ENCODE results near the gene HUS1. TPM values are rescaled to one million over a fixed set of nuclear protein-coding genes. Genes with fewer than 3 reads are reported as not detected.
A peak's percentile ranks its signal among the peaks of the same experiment; 100 is the strongest.

Gene HUS1
- total and polyA plus RNA-seq, 8 donors = 22.8 to 38.7 (median 29.1) TPM

DNA sequence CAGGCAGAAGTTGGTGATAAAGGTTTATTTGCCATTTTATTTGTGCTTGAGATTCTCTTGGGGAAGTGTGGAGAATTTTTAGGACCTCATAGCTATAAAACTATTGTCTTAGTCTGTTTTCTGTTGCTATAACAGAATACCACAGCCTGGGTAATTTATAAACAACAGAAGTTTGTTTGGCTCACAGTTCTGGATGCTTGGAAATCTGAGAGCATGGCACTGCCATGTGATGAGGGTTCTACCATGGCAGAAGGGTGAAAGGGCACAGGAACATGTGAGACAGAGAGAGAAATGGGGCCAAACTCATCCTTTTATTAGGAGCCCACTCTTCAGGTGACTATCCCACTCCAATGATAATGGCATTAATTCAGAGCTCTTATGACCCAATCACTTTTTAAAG, 37.2 kb upstream of the HUS1 start:
- no peak for ATAC-seq

DNA sequence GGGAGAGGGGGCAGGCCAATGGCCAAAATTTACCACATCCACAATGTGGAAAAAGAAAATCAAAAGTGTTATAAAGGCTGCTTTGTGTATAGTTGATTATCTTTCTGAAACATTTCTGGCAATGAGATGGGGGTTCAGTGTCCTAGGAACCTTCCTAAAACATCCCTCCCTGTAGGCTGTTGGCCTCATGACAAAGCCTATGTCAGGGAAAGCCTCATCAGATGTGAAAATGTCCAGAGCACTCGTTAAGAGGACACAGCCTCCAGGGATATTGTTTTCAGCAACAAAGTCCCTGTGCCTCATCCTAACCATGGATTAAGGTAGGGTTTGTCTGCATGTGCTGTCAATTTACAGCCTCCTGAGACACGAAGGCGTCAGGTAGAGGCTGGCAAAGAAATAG, 32.5 kb upstream of the HUS1 start:
- H3K36me3 ChIP-seq = no peaks in the 10 kb centered on the region
- no peak for ATAC-seq
- no peak overlapping the region for H3K4me3 ChIP-seq
- peak in 2 of 4 donors; percentile 32 to 55 for DNase-seq
- H3K27ac ChIP-seq = no peak overlapping the region
- intact Hi-C loops (cut with DNase I) = no loop called here
- no peaks in the 10 kb centered on the region for H3K9me3 ChIP-seq
- peaks cover 0 to 9% of the 10 kb centered on the region in 2 donors for H3K27me3 ChIP-seq
- H3K4me1 ChIP-seq = no peaks in the 10 kb centered on the region
- TF ChIP-seq, protein P1, sequence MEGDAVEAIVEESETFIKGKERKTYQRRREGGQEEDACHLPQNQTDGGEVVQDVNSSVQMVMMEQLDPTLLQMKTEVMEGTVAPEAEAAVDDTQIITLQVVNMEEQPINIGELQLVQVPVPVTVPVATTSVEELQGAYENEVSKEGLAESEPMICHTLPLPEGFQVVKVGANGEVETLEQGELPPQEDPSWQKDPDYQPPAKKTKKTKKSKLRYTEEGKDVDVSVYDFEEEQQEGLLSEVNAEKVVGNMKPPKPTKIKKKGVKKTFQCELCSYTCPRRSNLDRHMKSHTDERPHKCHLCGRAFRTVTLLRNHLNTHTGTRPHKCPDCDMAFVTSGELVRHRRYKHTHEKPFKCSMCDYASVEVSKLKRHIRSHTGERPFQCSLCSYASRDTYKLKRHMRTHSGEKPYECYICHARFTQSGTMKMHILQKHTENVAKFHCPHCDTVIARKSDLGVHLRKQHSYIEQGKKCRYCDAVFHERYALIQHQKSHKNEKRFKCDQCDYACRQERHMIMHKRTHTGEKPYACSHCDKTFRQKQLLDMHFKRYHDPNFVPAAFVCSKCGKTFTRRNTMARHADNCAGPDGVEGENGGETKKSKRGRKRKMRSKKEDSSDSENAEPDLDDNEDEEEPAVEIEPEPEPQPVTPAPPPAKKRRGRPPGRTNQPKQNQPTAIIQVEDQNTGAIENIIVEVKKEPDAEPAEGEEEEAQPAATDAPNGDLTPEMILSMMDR (IDR thresholded peaks at IDR 0.05) = no peak

More for the DNA sequence above, 37.2 kb upstream of the HUS1 start:
- DNase-seq = no peak
- Histone ChIP-seq H3K4me1 (no peaks in the 10 kb centered on the region), H3K27me3 (no peaks in the 10 kb centered on the region), H3K27ac (no peak overlapping the region), H3K36me3 (no peaks in the 10 kb centered on the region), H3K4me3 (no peak overlapping the region), H3K9me3 (no peaks in the 10 kb centered on the region)
- intact Hi-C loops (cut with DNase I) = no loop called here
- TF ChIP-seq, protein P1 (IDR thresholded peaks at IDR 0.05) = no peak

DNA sequence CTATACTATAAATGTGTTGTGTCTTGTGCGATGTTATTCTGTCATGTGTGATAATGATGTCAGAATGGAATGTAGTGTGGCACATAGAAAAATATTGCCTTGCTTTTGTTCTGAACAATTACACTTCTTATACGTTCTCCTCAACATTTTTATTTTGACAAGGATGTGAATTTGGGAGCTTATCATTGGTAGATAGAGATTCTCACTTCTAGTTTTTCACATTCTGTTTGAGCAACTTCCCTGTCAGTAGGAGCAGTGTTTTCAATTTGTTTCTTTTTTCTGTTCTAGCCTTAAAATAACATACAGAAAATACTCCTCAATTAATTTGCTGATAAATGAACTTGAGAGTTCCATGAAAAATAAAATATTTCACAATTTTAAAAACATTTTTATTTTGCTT, 31.9 kb upstream of the HUS1 start:
- Histone ChIP-seq H3K36me3 (no peaks in the 10 kb centered on the region), H3K27me3 (peaks cover 0 to 9% of the 10 kb centered on the region in 2 donors), H3K4me3 (no peak overlapping the region), H3K9me3 (no peaks in the 10 kb centered on the region), H3K27ac (no peak overlapping the region), H3K4me1 (no peaks in the 10 kb centered on the region)
- no peak for DNase-seq
- intact Hi-C loops (cut with DNase I) = no loop called here
- ATAC-seq = no peak
- TF ChIP-seq, protein P1 (IDR thresholded peaks at IDR 0.05) = no peak

DNA sequence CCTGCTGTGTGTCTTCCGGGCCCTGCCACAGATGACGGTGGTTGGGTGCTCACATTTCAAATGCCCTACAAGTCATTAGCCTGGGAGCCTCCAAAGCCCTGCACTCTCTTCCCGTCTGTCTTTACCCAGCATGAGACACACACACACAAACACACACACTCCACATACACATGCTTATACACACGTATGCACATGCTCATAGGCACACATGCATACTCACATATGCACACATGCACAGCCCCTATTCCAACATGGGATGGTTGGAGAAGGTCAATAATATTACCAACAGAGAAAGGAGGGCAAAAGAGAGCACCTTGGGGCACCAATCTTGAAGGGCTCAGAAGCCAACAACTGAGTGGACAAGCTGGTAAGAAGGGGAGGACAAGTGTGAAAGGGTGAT, 30.5 kb upstream of the HUS1 start:
- Histone ChIP-seq H3K36me3 (no peaks in the 10 kb centered on the region), H3K4me3 (no peak overlapping the region), H3K27me3 (peaks cover 0 to 9% of the 10 kb centered on the region in 2 donors), H3K27ac (no peak overlapping the region), H3K4me1 (no peaks in the 10 kb centered on the region), H3K9me3 (no peaks in the 10 kb centered on the region)
- TF ChIP-seq, protein P1 (IDR thresholded peaks at IDR 0.05) = no peak
- DNase-seq = no peak
- ATAC-seq = no peak
- intact Hi-C loops (cut with DNase I) = no loop called here

DNA sequence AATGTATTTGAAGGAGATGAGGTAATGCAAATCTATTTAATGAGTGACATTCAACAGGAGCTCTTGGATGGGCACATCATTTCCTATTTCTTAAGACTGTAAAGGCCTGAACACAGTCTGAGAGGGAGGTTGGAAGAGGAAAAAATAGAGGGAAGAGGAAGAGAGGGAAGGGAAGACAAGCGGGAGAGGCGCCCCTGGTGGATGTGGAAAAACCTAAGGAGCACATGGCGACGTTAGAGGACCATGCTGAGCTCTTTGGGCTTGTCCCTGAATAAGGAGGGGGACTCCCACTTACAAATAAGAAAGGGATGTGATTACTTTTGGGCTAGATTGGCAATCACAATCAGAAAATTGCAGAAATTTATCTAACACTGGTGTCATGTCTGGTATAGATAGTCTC, 29.8 kb upstream of the HUS1 start:
- H3K36me3 ChIP-seq = no peaks in the 10 kb centered on the region
- peaks cover 0 to 9% of the 10 kb centered on the region in 2 donors for H3K27me3 ChIP-seq
- intact Hi-C loops (cut with DNase I) = no loop called here
- H3K9me3 ChIP-seq = no peaks in the 10 kb centered on the region
- no peak overlapping the region for H3K4me3 ChIP-seq
- DNase-seq (no peak), ATAC-seq (no peak)
- H3K27ac ChIP-seq = no peak overlapping the region
- TF ChIP-seq, protein P1 (IDR thresholded peaks at IDR 0.05) = no peak
- H3K4me1 ChIP-seq = no peaks in the 10 kb centered on the region
